ENCODE measurements around the gene HNRNPAB.

Gene HNRNPAB

DNA sequence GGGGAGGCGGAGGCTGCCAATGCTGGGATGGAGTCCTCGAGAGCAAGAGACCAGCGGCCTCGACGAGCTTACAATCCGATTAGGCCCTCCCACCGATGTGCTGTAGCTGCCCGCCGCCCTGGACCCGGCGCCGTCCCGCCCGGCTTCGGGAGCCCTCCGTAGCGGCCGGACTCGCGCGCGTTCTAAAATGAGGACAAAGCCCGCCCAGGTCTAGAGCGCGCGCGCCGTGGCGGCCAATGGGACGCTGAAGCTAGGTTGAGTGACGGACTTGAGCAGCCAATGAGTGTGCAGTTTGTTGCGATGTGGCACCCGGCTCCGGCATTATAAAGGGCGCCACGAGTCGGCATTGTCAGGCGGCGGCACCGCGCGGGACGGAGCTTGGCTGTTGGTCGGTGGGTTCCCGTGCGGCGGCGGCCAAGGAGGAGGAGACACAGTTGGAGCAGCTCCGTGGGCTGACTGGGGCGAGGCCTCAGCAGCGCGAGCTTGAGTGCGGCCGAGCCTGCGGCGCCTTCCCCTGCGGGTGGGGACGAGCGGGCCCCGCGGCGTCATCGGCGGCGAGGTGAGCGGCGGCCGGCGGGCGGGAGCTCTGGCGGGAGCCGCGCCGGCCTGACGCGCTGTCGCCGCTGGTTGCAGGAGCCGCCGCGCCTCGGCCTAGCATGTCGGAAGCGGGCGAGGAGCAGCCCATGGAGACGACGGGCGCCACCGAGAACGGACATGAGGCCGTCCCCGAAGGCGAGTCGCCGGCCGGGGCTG, at the start of gene HNRNPAB:
Gene HNRNPAB (plus strand): TSS at position 352 of the 753 bp plus-strand sequence. CDS start 305 bp downstream, at position 657.
- peak; percentile 88 for DNase-seq (ENCODE audit: low read depth)

GRCh38 chr5:178155065-178155464, 49.3 kb upstream of the HNRNPAB start:
- DNase-seq (ENCODE audit: low read depth): no peak

GRCh38 chr5:178160176-178160575, 44.2 kb upstream of the HNRNPAB start:
- DNase-seq (ENCODE audit: low read depth): no peak

- DNase-seq (ENCODE audit: low read depth): no peak
These were observed 41.9 kb upstream of the HNRNPAB start for GRCh38 chr5:178162481-178162880.

- no peak for DNase-seq (ENCODE audit: low read depth)
These were observed 40.3 kb upstream of the HNRNPAB start for GRCh38 chr5:178163772-178164735.

- DNase-seq (ENCODE audit: low read depth): no peak
These were observed 38.8 kb upstream of the HNRNPAB start for GRCh38 chr5:178165581-178165980.

GRCh38 chr5:178170455-178170854, 33.9 kb upstream of the HNRNPAB start:
- DNase-seq (ENCODE audit: low read depth): no peak

DNA sequence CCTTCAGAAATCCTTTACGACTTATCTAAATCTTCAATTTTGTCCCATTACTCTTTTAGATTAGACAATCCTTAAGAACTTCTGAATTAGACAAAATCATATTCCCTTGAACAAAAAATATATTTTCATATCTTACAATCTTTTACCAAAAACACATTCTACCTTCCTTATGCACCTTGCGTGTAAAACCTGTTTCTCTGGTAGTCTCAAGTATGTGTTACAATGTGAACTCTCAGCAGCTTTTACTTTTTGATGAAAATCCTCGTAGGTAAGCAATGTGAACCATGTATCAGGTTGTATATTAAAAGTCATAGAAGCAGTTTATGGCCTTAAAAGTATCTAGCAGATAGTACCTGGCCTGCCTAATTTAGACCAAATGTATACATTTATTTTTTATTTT, 29.9 kb upstream of the HNRNPAB start:
- no peak for DNase-seq (ENCODE audit: low read depth)

- DNase-seq (ENCODE audit: low read depth): no peak
These were observed 27.5 kb upstream of the HNRNPAB start for GRCh38 chr5:178176791-178177190.

- DNase-seq (ENCODE audit: low read depth): no peak
These were observed 26.8 kb upstream of the HNRNPAB start for GRCh38 chr5:178177569-178177968.

GRCh38 chr5:178180141-178180863, 24.0 kb upstream of the HNRNPAB start:
- no peak for DNase-seq (ENCODE audit: low read depth)

DNA sequence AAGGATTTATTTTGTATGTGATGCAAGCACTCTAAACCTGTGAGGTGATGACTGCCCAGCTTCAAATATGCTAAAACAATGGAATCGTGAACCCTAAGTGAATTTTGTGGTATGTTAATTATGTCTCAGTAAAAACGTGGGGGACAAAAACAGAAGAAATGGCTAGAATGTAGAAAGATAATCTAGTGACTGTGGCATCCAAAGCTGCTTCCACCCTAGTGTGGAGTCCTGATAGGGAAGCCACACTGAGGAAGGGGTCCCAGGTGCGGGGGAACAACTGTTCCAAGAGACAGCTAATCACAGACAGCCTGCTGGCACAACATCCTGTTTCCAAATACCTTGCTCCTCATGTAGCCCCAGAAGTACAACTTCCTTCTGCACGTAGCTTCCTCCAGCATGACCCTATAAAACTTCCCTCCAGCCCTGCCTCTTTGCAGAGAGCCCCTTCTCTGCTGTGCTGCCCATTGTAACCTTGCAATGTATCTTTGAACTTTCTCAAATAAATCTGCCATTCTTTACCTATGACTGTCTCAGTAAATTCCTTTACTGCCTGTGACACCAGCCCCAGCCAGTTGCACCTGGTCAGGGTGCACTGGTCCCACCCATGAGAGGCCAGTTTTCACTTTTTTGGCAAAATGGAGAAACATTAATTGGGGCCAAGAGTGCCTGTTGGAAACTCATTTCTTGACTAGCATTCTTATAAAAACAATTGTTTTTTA, 22.0 kb upstream of the HNRNPAB start:
- DNase-seq (ENCODE audit: low read depth): no peak

- DNase-seq (ENCODE audit: low read depth): no peak
These were observed 17.9 kb upstream of the HNRNPAB start for GRCh38 chr5:178186427-178186826.

GRCh38 chr5:178187014-178187413, 17.3 kb upstream of the HNRNPAB start, which contains the start of gene GMCL2:
GMCL2 (minus strand) TSS chr5:178187371; CDS start chr5:178187299, 72 bp downstream.
- DNase-seq (ENCODE audit: low read depth): no peak

DNA sequence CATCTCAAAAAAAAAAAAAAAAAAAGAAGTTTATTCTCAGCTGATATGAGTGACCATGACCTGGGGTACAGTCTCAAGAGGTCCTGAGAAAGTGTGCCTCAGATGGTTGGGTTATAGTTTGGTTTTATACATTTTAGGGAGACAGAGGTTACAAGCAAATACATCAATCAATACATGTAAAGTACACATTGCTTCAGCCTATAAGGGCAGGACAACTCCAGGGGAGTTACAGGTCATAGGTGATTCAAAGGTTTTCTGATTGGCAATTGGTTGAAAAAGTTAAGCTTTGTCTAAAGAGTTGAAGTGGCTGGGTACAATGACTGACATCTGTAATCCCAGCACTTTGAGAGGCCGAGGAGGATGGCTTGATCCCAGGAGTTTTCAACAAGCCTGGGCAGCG, 14.9 kb upstream of the HNRNPAB start:
- DNase-seq (ENCODE audit: low read depth): no peak

DNA sequence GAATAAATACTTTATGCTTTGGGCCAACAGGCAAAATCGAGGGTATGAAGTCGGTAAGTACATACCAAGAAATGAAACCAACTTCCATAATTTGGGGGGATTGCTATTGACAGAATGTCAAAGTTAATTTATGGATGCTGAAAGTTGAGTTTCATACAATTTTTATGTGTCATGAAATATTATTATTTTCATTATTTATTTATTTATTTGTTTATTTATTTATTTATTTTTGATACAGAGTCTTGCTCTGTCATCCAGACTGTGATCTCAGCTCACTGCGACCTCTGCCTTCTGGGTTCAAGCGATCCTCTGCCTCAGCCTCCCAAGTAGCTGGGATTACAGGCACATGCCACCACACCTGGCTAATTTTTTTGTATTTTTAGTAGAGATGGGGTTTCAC, 12.7 kb upstream of the HNRNPAB start:
- no peak for DNase-seq (ENCODE audit: low read depth)

DNA sequence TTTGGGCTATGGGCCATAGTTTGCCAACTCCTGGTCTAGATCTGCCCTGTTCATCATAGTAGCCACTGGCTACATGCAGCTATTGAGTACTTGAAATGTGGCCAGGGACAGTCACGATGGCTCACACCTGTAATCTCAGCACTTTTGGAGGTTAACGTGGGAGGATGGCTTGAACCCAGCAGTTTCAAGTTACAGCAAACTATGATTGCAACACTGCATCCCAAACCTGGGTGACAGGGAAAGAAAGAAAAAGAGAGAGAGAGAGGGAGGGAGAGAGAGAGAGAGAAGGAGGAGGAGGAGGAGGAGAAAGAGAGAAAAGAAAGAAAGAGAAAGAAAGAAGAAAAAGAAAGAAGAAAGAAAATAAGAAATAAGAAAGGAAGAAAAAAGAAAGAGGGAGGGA, 12.1 kb upstream of the HNRNPAB start:
- DNase-seq (ENCODE audit: low read depth): no peak

- no peak for DNase-seq (ENCODE audit: low read depth)
These were observed 11.5 kb upstream of the HNRNPAB start for GRCh38 chr5:178192787-178193186.

GRCh38 chr5:178193251-178193809, 11.0 kb upstream of the HNRNPAB start:
- no peak for DNase-seq (ENCODE audit: low read depth)

DNA sequence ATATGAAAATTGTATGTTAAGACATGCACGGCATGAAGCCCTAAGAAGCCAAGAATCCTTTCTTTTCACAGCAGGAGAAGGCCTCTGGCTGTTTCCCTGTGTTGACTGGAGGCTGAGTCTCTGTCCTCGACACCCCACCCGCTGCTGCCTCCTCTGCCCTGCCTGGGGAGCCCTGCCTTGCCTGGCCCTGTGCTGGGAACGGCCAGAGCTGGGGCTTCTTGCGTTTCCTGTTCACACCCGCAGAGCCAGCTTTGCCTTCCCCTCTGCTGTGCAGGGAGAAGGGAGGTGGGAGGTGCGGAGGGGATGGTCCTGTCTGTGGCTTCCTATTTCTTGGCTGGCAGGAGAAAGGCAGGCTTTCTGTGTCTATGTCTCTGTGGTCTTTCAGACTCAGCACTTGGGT, 10.3 kb upstream of the HNRNPAB start:
- no peak for DNase-seq (ENCODE audit: low read depth)

DNA sequence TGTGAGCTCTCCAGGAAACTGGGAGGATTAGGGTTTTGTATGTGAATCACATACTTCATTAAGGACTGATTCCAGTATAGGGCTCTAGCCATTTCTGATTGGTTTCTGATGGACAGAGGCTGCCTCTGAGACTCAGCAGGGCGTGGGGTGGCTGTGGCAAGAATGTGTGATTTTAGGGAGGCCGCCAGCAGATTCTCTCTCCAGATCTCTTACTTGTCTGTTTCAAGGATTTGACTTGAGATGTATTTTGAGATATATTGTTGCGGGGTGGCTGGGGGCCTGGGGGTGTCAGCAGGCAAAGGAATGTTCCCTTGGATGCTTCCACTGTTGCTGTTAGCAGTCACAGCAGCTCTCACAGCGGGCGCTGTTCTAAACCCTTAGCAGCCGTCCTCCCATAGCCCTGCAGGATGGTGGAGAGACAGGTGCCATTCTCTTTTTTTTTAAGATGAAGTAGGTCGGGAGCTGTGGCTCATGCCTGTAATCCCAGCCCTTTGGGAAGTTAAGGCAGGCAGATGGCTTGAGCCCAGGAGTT, 8.0 kb upstream of the HNRNPAB start:
- DNase-seq (ENCODE audit: low read depth): no peak
